HepG2 (cell line): ENCODE measurements around the gene TMEM217. TPM values are rescaled to one million over a fixed set of nuclear protein-coding genes. Genes with fewer than 3 reads are reported as not detected.

Source experiments
- AGO1 ChIP-seq: fragments of 200-400 bp; formaldehyde crosslinking; IDR thresholded peaks from 2 replicates; pipeline ENCODE4 v1.6.1; 2017; ENCODE audit warnings: mild to moderate bottlenecking, low read depth, low read length, moderate library complexity; ENCODE audit not compliant: poor library complexity, severe bottlenecking
- ASH2L ChIP-seq: fragments of 300-600, 200-600 bp; sonication (generic); IDR thresholded peaks from 2 replicates; pipeline ENCODE4 v1.7.0; 2017; ENCODE audit warnings: low read depth, mild to moderate bottlenecking, moderate library complexity, mixed read lengths, low read length; ENCODE audit not compliant: insufficient read length
- CREB1 ChIP-seq, 2 experiments: fragments of 450-650 bp in 1 of 2; IDR thresholded peaks; 2 replicates each; pipeline ENCODE4 v1.6.1; 2016 to 2017; ENCODE audit warnings: control low read depth in 1 of 2, mild to moderate bottlenecking in 1 of 2, missing compliant biosample characterization in 1 of 2, missing genetic modification characterization in 1 of 2
- ELF1 ChIP-seq: sonication (generic); formaldehyde crosslinking; IDR thresholded peaks from 2 replicates; pipeline ENCODE4 v1.4.0; 2020; ENCODE audit warnings: missing genetic modification reagents
- ELF3 ChIP-seq: IDR thresholded peaks from 2 replicates; pipeline ENCODE4 v1.6.1; 2016; ENCODE audit warnings: missing genetic modification reagents, missing compliant biosample characterization
- FOXP4 ChIP-seq: sonication (generic); formaldehyde crosslinking; IDR thresholded peaks from 2 replicates; pipeline ENCODE4 v1.4.0; 2020; ENCODE audit warnings: missing genetic modification reagents
- HNRNPL ChIP-seq: fragments of 200-400 bp; formaldehyde crosslinking; IDR thresholded peaks from 2 replicates; pipeline ENCODE4 v1.6.1; 2017; ENCODE audit warnings: mild to moderate bottlenecking, low read depth, low read length
- HNRNPLL ChIP-seq: fragments of 200-400 bp; formaldehyde crosslinking; IDR thresholded peaks from 2 replicates; pipeline ENCODE4 v1.6.1; 2017; ENCODE audit warnings: mild to moderate bottlenecking, low read depth, low read length; ENCODE audit not compliant: poor library complexity, severe bottlenecking
- KAT8 ChIP-seq: IDR thresholded peaks from 2 replicates; pipeline ENCODE4 v1.6.1; 2016; ENCODE audit warnings: missing genetic modification reagents, missing compliant biosample characterization
- LBX2 ChIP-seq: sonication (generic); formaldehyde crosslinking; IDR thresholded peaks from 2 replicates; pipeline ENCODE4 v1.5.0; 2020; ENCODE audit warnings: missing genetic modification reagents, mild to moderate bottlenecking, borderline replicate concordance
- MYC ChIP-seq: sonication (generic); formaldehyde crosslinking; IDR thresholded peaks from 2 replicates; pipeline ENCODE4 v1.9.0; 2021; ENCODE audit warnings: missing genetic modification reagents, borderline replicate concordance
- MYPOP ChIP-seq: sonication (generic); formaldehyde crosslinking; IDR thresholded peaks from 2 replicates; pipeline ENCODE4 v1.8.1; 2023; ENCODE audit warnings: mild to moderate bottlenecking, moderate library complexity, missing genetic modification reagents
- NONO ChIP-seq, 2 experiments: fragments of 450-650 bp in 1 of 2; sonication (generic) in 1 of 2; formaldehyde crosslinking in 1 of 2; IDR thresholded peaks in 1 of 2; conservative IDR thresholded peaks in 1 of 2; 2 replicates each; pipeline versions ENCODE4 v1.6.1 to v1.8.0; 2017 to 2022; ENCODE audit warnings: mild to moderate bottlenecking in 1 of 2, missing genetic modification reagents in 1 of 2, moderate library complexity in 1 of 2
- RFXANK ChIP-seq: IDR thresholded peaks from 2 replicates; pipeline ENCODE4 v1.6.1; 2016
- TRIM24 ChIP-seq: sonication (generic); formaldehyde crosslinking; IDR thresholded peaks from 2 replicates; pipeline ENCODE4 v1.8.0; 2022; ENCODE audit warnings: mild to moderate bottlenecking, missing genetic modification reagents
- ZBTB38 ChIP-seq: sonication (generic); formaldehyde crosslinking; IDR thresholded peaks from 2 replicates; pipeline ENCODE4 v1.5.1; 2020; ENCODE audit warnings: mild to moderate bottlenecking, missing genetic modification reagents
- ZNF124 ChIP-seq: sonication (generic); formaldehyde crosslinking; IDR thresholded peaks from 2 replicates; pipeline ENCODE4 v1.4.0; 2020; ENCODE audit warnings: missing genetic modification reagents
- ZNF205 ChIP-seq: IDR thresholded peaks from 2 replicates; pipeline ENCODE4 v1.6.1; 2018; ENCODE audit warnings: missing biosample characterization, missing genetic modification reagents
- ZNF235 ChIP-seq: sonication (generic); formaldehyde crosslinking; IDR thresholded peaks from 2 replicates; pipeline ENCODE4 v1.8.1; 2023; ENCODE audit warnings: mild to moderate bottlenecking, missing genetic modification reagents, borderline replicate concordance
- ZNF430 ChIP-seq: sonication (generic); formaldehyde crosslinking; IDR thresholded peaks from 2 replicates; pipeline ENCODE4 v1.9.0; 2021; ENCODE audit warnings: mild to moderate bottlenecking, missing genetic modification reagents
- ZNF879 ChIP-seq: sonication (generic); formaldehyde crosslinking; IDR thresholded peaks from 2 replicates; pipeline ENCODE4 v1.8.1; 2023; ENCODE audit warnings: missing genetic modification reagents
- ZSCAN20 ChIP-seq: sonication (generic); formaldehyde crosslinking; IDR thresholded peaks from 2 replicates; pipeline ENCODE4 v1.4.0; 2020; ENCODE audit warnings: missing genetic modification reagents, mild to moderate bottlenecking, borderline replicate concordance
- polyA plus RNA-seq, 8 experiments: library from polyadenylated mRNA; depleted of rRNA in 3 of 8; stranded (reverse) in 7 of 8; unstranded in 1 of 8; fragments of >200 nt; fragmentation: Illumina TruSeq in 4 of 8; extraction: Trizol in 4 of 8; gene quantifications; 2 replicates each; pipeline versions ENCODE4 v1.2.1 to v1.2.3, GENCODE V29; 2011 to 2016; ENCODE audit warnings: low read depth in 4 of 8, missing spikeins in 1 of 8, mixed read lengths in 1 of 8; ENCODE audit not compliant: insufficient read depth in 1 of 8
- total RNA-seq, 5 experiments: library from RNA; depleted of rRNA; stranded (reverse); fragments of >200 nt; fragmentation: Illumina TruSeq; extraction: Trizol; gene quantifications; 2 replicates each; pipeline ENCODE4 v1.2.3, GENCODE V29; 2016; ENCODE audit warnings: low read depth in 1 of 5

TMEM217 gene
- total and polyA plus RNA-seq, 2 of the 13 experiments (the other 11 are each of a cell fraction or from before 2014, with no cell fraction given) = 2.3 to 3.4 TPM

- no peak for TF ChIP-seq NONO (IDR thresholded peaks at IDR 0.05)
- peak; percentile 56; the same call in 1 of the 2 replicates for TF ChIP-seq NONO (CRISPR knock-in tag; conservative IDR thresholded peaks at IDR 0.05)
- peak; percentile 88 for TF ChIP-seq MYPOP (CRISPR knock-in tag)
- peak; percentile 74 for TF ChIP-seq ELF1 (CRISPR knock-in tag)
- TF ChIP-seq ZNF124 (CRISPR knock-in tag) = peak; percentile 90
- TF ChIP-seq ZNF205 (CRISPR knock-in tag) = peak; percentile 84
- peak; percentile 73 for TF ChIP-seq HNRNPL
- TF ChIP-seq ASH2L = peak; percentile 88
- peak; percentile 76; the same call in 1 of the 2 replicates for TF ChIP-seq RFXANK (CRISPR knock-in tag)
- TF ChIP-seq ELF3 (CRISPR knock-in tag) = peak; percentile 34
- peak; percentile 85; the same call in 1 of the 2 replicates for TF ChIP-seq ZNF430 (CRISPR knock-in tag)
- TF ChIP-seq MYC (CRISPR knock-in tag) = peak; percentile 32; the same call in 1 of the 2 replicates
- TF ChIP-seq TRIM24 (CRISPR knock-in tag) = no peak
- TF ChIP-seq KAT8 (CRISPR knock-in tag) = peak; percentile 94
- TF ChIP-seq ZNF879 = 0 out of 2 replicates have a peak, but pooled peaks have one; percentile 17
- peak; percentile 82 for TF ChIP-seq AGO1
- TF ChIP-seq ZBTB38 (CRISPR knock-in tag) = peak; percentile 87
- TF ChIP-seq CREB1 (IDR thresholded peaks at IDR 0.05) = peak; percentile 96
- TF ChIP-seq CREB1 (CRISPR knock-in tag; IDR thresholded peaks at IDR 0.05) = peak; percentile 99
- TF ChIP-seq ZNF235 (CRISPR knock-in tag) = peak; percentile 95; the same call in 1 of the 2 replicates
- TF ChIP-seq HNRNPLL = peak; percentile 72
- 0 out of 2 replicates have a peak, but pooled peaks have one; percentile 40 for TF ChIP-seq FOXP4 (CRISPR knock-in tag)
- TF ChIP-seq LBX2 = peak; percentile 89; the same call in 1 of the 2 replicates
- no peak for TF ChIP-seq ZSCAN20 (CRISPR knock-in tag)
Measured at GRCh38 chr6:37257634-37258404, at the start of gene TMEM217, which contains the start of gene TBC1D22B (continued).
